GM12878 (cell line): ENCODE results near the gene SERHL2. TPM values are rescaled to one million over a fixed set of nuclear protein-coding genes. Genes with fewer than 3 reads are reported as not detected.

Experiments
- ATAC-seq: fragments of 200-7000 bp; cut with Tn5 transposase; 3 replicates; pipeline ENCODE4 v1.9.1; 2020; ENCODE audit warnings: mild to moderate bottlenecking, moderate library complexity
- BruUV-seq: library from RNA; stranded (reverse); fragments of 400-500 nt; replicated peaks from 2 replicates; lab custom pipeline; 2021; lab: Mats Ljungman, UMichigan
- CTCF ChIA-PET: fragments of 300-600 bp; sonication (Branson Sonifier 250); formaldehyde crosslinking; extraction: SDS; loops from one replicate; lab custom pipeline; 2021; ENCODE audit warnings: inconsistent platforms; lab: Yijun Ruan, JAX
- POLR2A ChIA-PET: fragments of 350-600 bp; formaldehyde crosslinking; extraction: SDS; loops from one replicate; lab custom pipeline; 2021; ENCODE audit warnings: inconsistent platforms; lab: Charles Lee
- RAD21 ChIA-PET: fragments of 300-600 bp; sonication (Branson Sonifier 250); formaldehyde crosslinking; loops from one replicate; lab custom pipeline; 2023; ENCODE audit warnings: antibody characterized with exemption; ENCODE audit not compliant: unreplicated experiment; lab: Charles Lee
- SMC1A ChIA-PET: fragments of 300-600 bp; sonication (Branson Sonifier 250); formaldehyde crosslinking; loops from one replicate; lab custom pipeline; 2023; ENCODE audit not compliant: unreplicated experiment, uncharacterized antibody; lab: Charles Lee
- DNase-seq: peaks from one replicate; pipeline ENCODE4 v3.0.0-alpha.2; 2011; ENCODE audit warnings: low read depth, low spot score
- FAIRE-seq: peaks from 3 replicates; lab custom pipeline; 2011; peaks lifted over from hg19 to GRCh38; lab: Jason Lieb, UNC
- H2AFZ ChIP-seq: 2 replicates; pipeline ENCODE4 v1.6.0; 2011; ENCODE audit warnings: low read depth, low read length, control low read depth; ENCODE audit not compliant: control insufficient read depth
- H3K27ac ChIP-seq: 2 replicates; pipeline ENCODE4 v1.5.1; 2011; ENCODE audit warnings: control low read depth; ENCODE audit not compliant: control insufficient read depth, insufficient read depth
- H3K27me3 ChIP-seq, 2 experiments: replicated peaks in 1 of 2; 2 replicates each; pipeline versions ENCODE4 v1.6.0 to v1.6.1; 2011; ENCODE audit warnings: low read length in 1 of 2; ENCODE audit not compliant: control insufficient read depth in 2 of 2, insufficient read depth in 2 of 2
- H3K36me3 ChIP-seq, 2 experiments: 2 replicates each; pipeline ENCODE4 v1.5.1; 2011; ENCODE audit warnings: low read length in 1 of 2; ENCODE audit not compliant: control insufficient read depth in 2 of 2, insufficient read depth in 2 of 2
- H3K4me1 ChIP-seq: 2 replicates; pipeline ENCODE4 v1.6.1; 2011; ENCODE audit warnings: mild to moderate bottlenecking, low read length, moderate library complexity, mixed read lengths; ENCODE audit not compliant: control insufficient read depth, insufficient read depth
- H3K4me2 ChIP-seq: 2 replicates; pipeline ENCODE4 v1.6.0; 2011; ENCODE audit warnings: control low read depth; ENCODE audit not compliant: control insufficient read depth, insufficient read depth
- H3K4me3 ChIP-seq: fragments of 200-600 bp; sonication (generic); 2 replicates; pipeline ENCODE4 v1.5.1; 2016
- H3K79me2 ChIP-seq: 2 replicates; pipeline ENCODE4 v1.6.0; 2011; ENCODE audit warnings: low read length; ENCODE audit not compliant: control insufficient read depth, insufficient read depth
- H3K9ac ChIP-seq: 2 replicates; pipeline ENCODE4 v1.8.0; 2011; ENCODE audit warnings: low read length, control low read depth, mixed read lengths; ENCODE audit not compliant: control insufficient read depth, insufficient read depth
- H3K9me3 ChIP-seq: replicated peaks from 3 replicates; pipeline ENCODE4 v1.5.1; 2011; ENCODE audit warnings: mild to moderate bottlenecking, low read length; ENCODE audit not compliant: control insufficient read depth, insufficient read depth
- H4K20me1 ChIP-seq: 2 replicates; pipeline ENCODE4 v1.6.0; 2011; ENCODE audit not compliant: control insufficient read depth, insufficient read depth
- EGR1 ChIP-seq, 2 experiments: IDR thresholded peaks; 1 replicate in 1 of 2; 2 replicates in 1 of 2; pipeline ENCODE4 v1.6.1; 2011 to 2012; ENCODE audit warnings: low read depth in 2 of 2, low read length in 2 of 2, borderline replicate concordance in 1 of 2, mild to moderate bottlenecking in 1 of 2, moderate library complexity in 1 of 2
- HDGF ChIP-seq: fragments of 450-650 bp; IDR thresholded peaks from 2 replicates; pipeline ENCODE4 v1.6.1; 2016; ENCODE audit warnings: antibody characterized with exemption
- PML ChIP-seq: IDR thresholded peaks from 2 replicates; pipeline ENCODE4 v1.6.1; 2012; ENCODE audit warnings: low read length, inconsistent platforms
- WGBS: methylation state at CpG from one replicate; pipeline ENCODE4 v1.1.6; 2016; ENCODE audit warnings: low lambda C conversion rate; ENCODE audit not compliant: insufficient replicate concordance, insufficient coverage; ENCODE audit errors: missing lambda C conversion rate; 5-methylcytosine and 5-hydroxymethylcytosine counted together
- in situ Hi-C: fragments of 300-500 bp; cut with MboI; formaldehyde crosslinking; loops from 9 replicates; pipeline ENCODE4 v1.14.3; 2018; ENCODE audit warnings: mixed read lengths
- intact Hi-C: fragments of 100-400 bp; cut with micrococcal nuclease; formaldehyde crosslinking; loops from one replicate; pipeline ENCODE4 v1.14.2; 2022; ENCODE audit not compliant: unreplicated experiment
- polyA plus RNA-seq, 11 experiments: library from polyadenylated mRNA; depleted of rRNA in 4 of 11; unstranded in 6 of 11; stranded (reverse) in 5 of 11; fragments of >200 nt; fragmentation: Nextera tagmentation in 4 of 11; fragmentation: Illumina TruSeq in 1 of 11; extraction: Ambion mirVana in 4 of 11; extraction: Trizol in 1 of 11; gene quantifications; 1 replicate in 1 of 11; 2 replicates in 10 of 11; pipeline versions ENCODE4 v1.2.1 to v1.2.3, GENCODE V29; 2011 to 2016; ENCODE audit warnings: inconsistent platforms in 2 of 11, missing spikeins in 2 of 11, low read depth in 1 of 11
- total RNA-seq, 4 experiments: library from RNA; depleted of rRNA in 3 of 4; stranded (reverse); fragments of >200 nt in 3 of 4; fragmentation: Illumina TruSeq in 1 of 4; extraction: Trizol in 1 of 4; gene quantifications; 2 replicates each; pipeline versions ENCODE4 v1.2.1 to v1.2.3, GENCODE V29; 2013 to 2021
- TF ChIP-seq, protein P1 (sequence below): fragments of 450-650 bp; conservative IDR thresholded peaks from 2 replicates; pipeline ENCODE4 v1.6.1; 2017; ENCODE audit warnings: mild to moderate bottlenecking, moderate library complexity

Gene SERHL2
- total and polyA plus RNA-seq, 10 of the 15 experiments (the other 5 are each of a cell fraction or from before 2014, with no cell fraction given), result 0.63 to 2.0 (median 1.2) TPM

DNA sequence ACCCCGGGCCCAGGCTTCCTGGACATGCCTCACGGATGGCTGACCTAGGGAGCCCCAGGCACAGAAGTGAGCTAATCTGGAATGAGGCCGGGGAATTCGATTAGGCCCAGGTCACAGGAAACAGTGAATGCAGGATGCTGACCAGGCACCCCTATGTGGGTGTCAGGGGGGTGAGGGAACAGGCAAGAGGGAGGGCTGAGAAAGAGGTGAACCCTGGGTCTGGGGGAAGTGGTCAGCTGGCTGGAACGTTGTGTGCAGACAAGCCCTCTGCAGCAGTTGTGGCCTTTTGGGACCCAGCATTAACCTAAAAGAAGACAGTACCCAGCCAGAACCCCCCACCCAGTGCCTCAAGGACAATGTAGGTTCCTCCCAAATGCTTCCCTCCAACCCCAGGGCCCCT lies 8.1 kb downstream of the SERHL2 start:
- no peaks in the 10 kb centered on the region for H4K20me1 ChIP-seq
- no TSS peak for BruUV-seq
- ATAC-seq (no peak), FAIRE-seq (no peak), DNase-seq (no peak)
- ChIA-PET CTCF (interaction anchor here (1.3 kb wide), 1 partner anchor 47 kb away, joined by 5 read pairs; no protein-coding TSS in a partner anchor), POLR2A (interaction anchor here (0.6 kb wide), 1 partner anchor 313 kb away, joined by 3 read pairs; no protein-coding TSS in a partner anchor), SMC1A (interaction anchor here (1.7 kb wide), 1 partner anchor 592 kb away, joined by 3 read pairs; no protein-coding TSS in a partner anchor), RAD21 (interaction anchor here (0.6 kb wide), 1 partner anchor 17 kb away, joined by 3 read pairs; no protein-coding TSS in a partner anchor)
- H3K4me1 ChIP-seq, result peaks cover 12% of the 10 kb centered on the region
- TF ChIP-seq HDGF (no peak), EGR1 (IDR thresholded peaks at IDR 0.05; ENCODE audit: borderline replicate concordance in 1 of 2, low read depth in 2 of 2, low read length in 2 of 2) (no peak), PML (no peak)
- TF ChIP-seq, protein P1, sequence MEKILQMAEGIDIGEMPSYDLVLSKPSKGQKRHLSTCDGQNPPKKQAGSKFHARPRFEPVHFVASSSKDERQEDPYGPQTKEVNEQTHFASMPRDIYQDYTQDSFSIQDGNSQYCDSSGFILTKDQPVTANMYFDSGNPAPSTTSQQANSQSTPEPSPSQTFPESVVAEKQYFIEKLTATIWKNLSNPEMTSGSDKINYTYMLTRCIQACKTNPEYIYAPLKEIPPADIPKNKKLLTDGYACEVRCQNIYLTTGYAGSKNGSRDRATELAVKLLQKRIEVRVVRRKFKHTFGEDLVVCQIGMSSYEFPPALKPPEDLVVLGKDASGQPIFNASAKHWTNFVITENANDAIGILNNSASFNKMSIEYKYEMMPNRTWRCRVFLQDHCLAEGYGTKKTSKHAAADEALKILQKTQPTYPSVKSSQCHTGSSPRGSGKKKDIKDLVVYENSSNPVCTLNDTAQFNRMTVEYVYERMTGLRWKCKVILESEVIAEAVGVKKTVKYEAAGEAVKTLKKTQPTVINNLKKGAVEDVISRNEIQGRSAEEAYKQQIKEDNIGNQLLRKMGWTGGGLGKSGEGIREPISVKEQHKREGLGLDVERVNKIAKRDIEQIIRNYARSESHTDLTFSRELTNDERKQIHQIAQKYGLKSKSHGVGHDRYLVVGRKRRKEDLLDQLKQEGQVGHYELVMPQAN, result no peak
- in situ Hi-C loops, result no loop called here
- no peaks in the 10 kb centered on the region for H3K79me2 ChIP-seq
- H3K4me3 ChIP-seq, result no peak overlapping the region
- H3K4me2 ChIP-seq, result peak overlapping the region; percentile 4; the same call in 1 of the 2 replicates
- no peaks in the 10 kb centered on the region for H3K36me3 ChIP-seq
- no peaks in the 10 kb centered on the region for H3K27me3 ChIP-seq
- peak overlapping the region; percentile 1; the same call in 1 of the 2 replicates for H3K27ac ChIP-seq
- WGBS, result 80% methylated on average over 5 of the region's 5 CpGs
- H2AFZ ChIP-seq, result no peak overlapping the region
- no peaks in the 10 kb centered on the region for H3K9me3 ChIP-seq
- intact Hi-C loops, result no loop called here
- H3K9ac ChIP-seq, result no peak overlapping the region
